ENCODE results near the gene TEP1. TPM values are rescaled to one million over a fixed set of nuclear protein-coding genes. Genes with fewer than 3 reads are reported as not detected.

Gene TEP1
- total RNA-seq (10 to 100 TPM in 8 of 9 donors, 1 to 10 TPM in 1; 8.7 to 59.8 (median 35.6) TPM), polyA plus RNA-seq (10 to 100 TPM; 22.9 to 39.7 (median 24.9) TPM)
- long read RNA-seq, donor 1, partial matches to known transcripts, result 0 of 1 reads
- long read RNA-seq, donor 1, other reads (novel, unspliced or antisense), result 0 of 1 reads
- long read RNA-seq, donor 2, result 0 reads
- long read RNA-seq, donor 3, result 0 reads
- long read RNA-seq, donor 4, partial matches to known transcripts, result 1 of 1 reads
- long read RNA-seq, donor 4, other reads (novel, unspliced or antisense), result 0 of 1 reads
- long read RNA-seq, donor 5, partial matches to known transcripts, result 4 of 5 reads
- long read RNA-seq, donor 5, other reads (novel, unspliced or antisense), result 1 of 5 reads
- long read RNA-seq, donor 6, partial matches to known transcripts, result 0 of 1 reads
- long read RNA-seq, donor 6, other reads (novel, unspliced or antisense), result 0 of 1 reads
- long read RNA-seq, donor 7, result 0 reads
- long read RNA-seq, donor 8, result 0 reads
- long read RNA-seq, donor 9, result 0 reads
- long read RNA-seq, donor 10, result 0 reads

DNA sequence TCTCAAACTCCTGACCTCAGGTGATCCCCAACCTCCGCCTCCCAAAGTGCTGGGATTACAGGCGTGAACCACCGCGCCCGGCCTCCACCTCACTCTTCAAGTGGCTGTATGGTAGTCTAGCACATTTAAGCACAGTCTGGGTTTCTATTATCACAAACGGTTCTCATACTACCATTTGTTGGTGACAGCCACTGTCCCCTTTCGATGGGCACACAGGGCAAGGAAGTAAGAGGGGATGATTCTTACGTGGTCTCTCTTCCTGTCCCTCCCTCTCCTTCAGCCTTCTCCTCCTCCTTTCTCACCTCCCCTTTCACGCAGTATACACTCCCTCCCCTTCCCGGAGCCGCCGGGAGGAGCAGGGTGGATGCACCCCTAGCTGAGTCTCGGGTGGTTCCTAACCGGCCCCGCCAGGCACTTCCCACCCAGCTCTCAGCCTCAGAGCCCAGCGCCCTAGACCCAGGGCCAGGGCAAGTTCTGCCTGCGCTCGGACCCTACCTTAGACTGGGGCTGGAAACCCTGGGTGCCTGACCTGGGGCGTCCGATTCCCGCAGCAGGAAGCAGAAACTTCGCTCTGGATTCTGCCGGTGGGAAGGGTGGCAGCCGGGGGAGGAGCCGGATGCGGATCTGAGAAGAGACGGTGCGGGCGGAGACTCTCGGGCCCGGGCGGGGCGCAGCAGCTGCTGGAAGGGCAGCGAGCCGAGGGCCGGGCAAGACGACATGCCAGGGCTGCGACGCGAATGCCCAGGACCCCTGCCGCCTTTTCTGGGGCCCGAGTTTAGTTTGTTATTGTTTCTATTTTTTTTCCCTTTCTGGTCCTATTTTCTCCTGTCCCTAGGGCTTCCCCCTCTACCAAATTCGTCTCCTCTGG lies at the start of gene TEP1:
TEP1 (minus strand) TSS at position 626 of the 868 bp plus-strand sequence. CDS start 5,062 bp downstream, outside the sequence.
- TF ChIP-seq POLR2A (IDR thresholded peaks at IDR 0.05), result peak; percentile 71 to 90
- TF ChIP-seq, protein P1, sequence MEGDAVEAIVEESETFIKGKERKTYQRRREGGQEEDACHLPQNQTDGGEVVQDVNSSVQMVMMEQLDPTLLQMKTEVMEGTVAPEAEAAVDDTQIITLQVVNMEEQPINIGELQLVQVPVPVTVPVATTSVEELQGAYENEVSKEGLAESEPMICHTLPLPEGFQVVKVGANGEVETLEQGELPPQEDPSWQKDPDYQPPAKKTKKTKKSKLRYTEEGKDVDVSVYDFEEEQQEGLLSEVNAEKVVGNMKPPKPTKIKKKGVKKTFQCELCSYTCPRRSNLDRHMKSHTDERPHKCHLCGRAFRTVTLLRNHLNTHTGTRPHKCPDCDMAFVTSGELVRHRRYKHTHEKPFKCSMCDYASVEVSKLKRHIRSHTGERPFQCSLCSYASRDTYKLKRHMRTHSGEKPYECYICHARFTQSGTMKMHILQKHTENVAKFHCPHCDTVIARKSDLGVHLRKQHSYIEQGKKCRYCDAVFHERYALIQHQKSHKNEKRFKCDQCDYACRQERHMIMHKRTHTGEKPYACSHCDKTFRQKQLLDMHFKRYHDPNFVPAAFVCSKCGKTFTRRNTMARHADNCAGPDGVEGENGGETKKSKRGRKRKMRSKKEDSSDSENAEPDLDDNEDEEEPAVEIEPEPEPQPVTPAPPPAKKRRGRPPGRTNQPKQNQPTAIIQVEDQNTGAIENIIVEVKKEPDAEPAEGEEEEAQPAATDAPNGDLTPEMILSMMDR (IDR thresholded peaks at IDR 0.05), result peak in 2 of 6 experiments; percentile 9 to 23
- intact Hi-C loops (cut with DNase I), result no loop called here
- Histone ChIP-seq H3K36me3 (replicated peaks in 1 of 2) (peaks cover 0 to 5% of the 10 kb centered on the region in 2 donors), H3K4me3 (peak within 1 kb of the TSS; percentile 65 to 95 (median 84)), H3K9me3 (replicated peaks in 1 of 3) (no peaks in the 10 kb centered on the region), H3K27me3 (no peaks in the 10 kb centered on the region), H3K4me1 (replicated peaks in 1 of 2) (peaks cover 6 to 24% of the 10 kb centered on the region in 2 donors), H3K27ac (peak within 1 kb of the TSS; percentile 90 to 99 (median 94))
- WGBS, 4 donors, result 0% methylated on average over 34 to 43 of the region's 43 CpGs
- peak; percentile 85 to 94 (median 92) for DNase-seq

DNA sequence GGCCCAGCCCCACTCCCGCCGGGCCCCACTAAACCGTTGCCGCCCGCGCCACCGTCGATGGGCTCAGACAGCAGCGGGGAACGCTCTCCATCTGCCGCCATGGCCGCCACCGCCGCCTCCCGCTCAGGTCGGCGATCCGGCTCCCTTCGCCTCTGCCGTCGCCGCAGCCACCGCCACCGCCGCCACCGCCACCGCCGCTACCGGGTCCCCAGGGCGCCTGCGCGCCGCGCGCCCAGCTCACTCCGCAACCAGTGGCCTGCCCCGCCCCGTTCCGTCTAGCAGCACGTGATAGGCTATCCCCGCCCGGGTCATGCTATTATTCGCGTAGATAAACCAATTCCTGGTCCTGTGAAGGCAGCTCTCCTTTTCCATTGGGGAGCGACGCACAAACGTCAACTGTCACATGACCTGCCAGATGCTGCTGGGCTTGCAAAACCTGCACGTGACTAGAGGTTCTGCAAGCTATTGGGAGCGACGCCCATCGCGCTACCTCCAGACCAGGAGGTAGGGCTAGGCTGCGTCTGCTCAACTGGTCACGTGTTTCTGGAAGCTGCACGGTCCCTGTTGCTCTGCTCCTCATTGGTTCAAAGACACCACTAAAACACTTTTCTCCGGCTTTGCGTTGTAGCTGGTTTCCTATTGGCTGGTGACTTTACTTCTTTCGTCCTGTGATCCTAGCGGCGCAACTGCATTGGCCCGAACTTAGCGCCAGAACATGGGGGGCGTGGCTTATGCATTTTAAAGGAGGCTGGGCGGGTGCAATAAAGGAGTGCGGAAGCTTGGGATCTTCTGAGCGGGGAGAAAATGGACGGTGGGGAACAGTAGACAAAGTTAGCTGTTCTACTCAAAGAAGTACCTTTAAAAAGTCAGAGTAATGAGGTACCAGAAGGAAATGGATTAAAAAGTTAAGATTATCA lies 48.2 kb upstream of the TEP1 start, which contains the start of gene PIP4P1:
PIP4P1 (minus strand) TSS at position 210 of the 917 bp plus-strand sequence; CDS start at position 101, 109 bp downstream.
- DNase-seq, result peak; percentile 98 to 100 (median 100)
- Histone ChIP-seq H3K27me3 (no peaks in the 10 kb centered on the region), H3K9me3 (replicated peaks in 1 of 3) (no peaks in the 10 kb centered on the region), H3K27ac (peak within 1 kb of the TSS; percentile 55 to 99 (median 93)), H3K4me3 (peak within 1 kb of the TSS; percentile 31 to 98 (median 87)), H3K36me3 (replicated peaks in 1 of 2) (peaks cover 0 to 30% of the 10 kb centered on the region in 2 donors), H3K4me1 (replicated peaks in 1 of 2) (peaks cover 9 to 26% of the 10 kb centered on the region in 2 donors)
- intact Hi-C loops (cut with DNase I), result no loop called here
- 0 to 1% (median 1%) methylated on average over 19 to 67 of the region's 67 CpGs for WGBS, 4 donors
- peak; percentile 90 to 94 for TF ChIP-seq POLR2A (IDR thresholded peaks at IDR 0.05)
- TF ChIP-seq, protein P1 (IDR thresholded peaks at IDR 0.05), result no peak

DNA sequence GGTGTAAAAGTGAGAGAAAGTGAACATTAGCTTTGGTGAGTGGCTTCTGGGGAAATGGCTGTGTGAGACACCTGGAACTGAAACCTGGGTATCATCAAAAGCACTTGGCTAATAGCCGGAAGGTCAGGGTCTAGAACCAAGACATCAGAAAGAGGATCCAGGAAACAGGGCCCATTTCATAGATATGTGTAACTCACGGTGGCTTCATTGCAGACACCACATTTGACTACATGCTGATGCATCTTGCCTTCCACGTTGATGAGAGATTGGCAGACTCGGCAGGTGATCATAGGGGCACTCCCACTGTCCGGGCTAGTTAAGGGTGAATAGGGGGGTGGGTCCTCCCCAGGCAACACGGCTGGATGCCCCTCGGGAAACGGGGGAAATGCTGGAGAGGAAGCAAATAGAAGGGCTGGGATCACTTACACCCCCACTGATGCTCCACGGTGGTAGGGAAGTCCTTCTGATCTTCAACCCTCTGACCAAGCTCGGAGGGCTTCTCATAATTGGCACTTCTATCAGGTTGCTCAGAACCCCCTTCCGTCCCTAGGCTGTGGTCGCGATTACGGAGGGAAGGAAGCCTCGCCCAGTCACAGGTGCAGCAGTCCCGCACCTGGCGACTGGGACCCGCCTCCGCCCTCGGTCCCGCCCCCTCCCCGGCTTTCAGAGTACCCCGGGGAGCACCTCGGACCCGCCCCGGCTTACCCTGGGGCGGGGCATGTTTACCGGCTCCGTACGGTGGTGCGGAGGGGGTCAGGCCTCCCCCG lies 47.3 kb upstream of the TEP1 start:
- Histone ChIP-seq H3K27me3 (no peaks in the 10 kb centered on the region), H3K4me3 (peak overlapping the region; percentile 31 to 98 (median 87)), H3K36me3 (replicated peaks in 1 of 2) (peaks cover 0 to 32% of the 10 kb centered on the region in 2 donors), H3K27ac (peak overlapping the region; percentile 55 to 99 (median 93)), H3K9me3 (replicated peaks in 1 of 3) (no peaks in the 10 kb centered on the region), H3K4me1 (replicated peaks in 1 of 2) (peaks cover 17 to 33% of the 10 kb centered on the region in 2 donors)
- TF ChIP-seq POLR2A (IDR thresholded peaks at IDR 0.05), result no peak
- TF ChIP-seq, protein P1 (IDR thresholded peaks at IDR 0.05), result no peak
- intact Hi-C loops (cut with DNase I), result no loop called here
- 4 to 20% (median 6%) methylated on average over 6 to 32 of the region's 32 CpGs for WGBS, 4 donors
- peak in 4 of 7 donors; percentile 34 to 58 (median 41) for DNase-seq
